GM19397 (cell line): ENCODE results near the gene STAG3.
"Not testable (repeated sequence)": the region's sequence is repeated elsewhere in the genome, so short reads cannot be mapped to it uniquely, and the experiment has no call there.

ENCODE experiments used
- ATAC-seq: cut with Tn5 transposase; IDR thresholded peaks from one replicate; pipeline ENCODE4 v1.9.1; 2021; ENCODE audit warnings: mild to moderate bottlenecking, moderate library complexity; ENCODE audit not compliant: unreplicated experiment

STAG3 gene

DNA sequence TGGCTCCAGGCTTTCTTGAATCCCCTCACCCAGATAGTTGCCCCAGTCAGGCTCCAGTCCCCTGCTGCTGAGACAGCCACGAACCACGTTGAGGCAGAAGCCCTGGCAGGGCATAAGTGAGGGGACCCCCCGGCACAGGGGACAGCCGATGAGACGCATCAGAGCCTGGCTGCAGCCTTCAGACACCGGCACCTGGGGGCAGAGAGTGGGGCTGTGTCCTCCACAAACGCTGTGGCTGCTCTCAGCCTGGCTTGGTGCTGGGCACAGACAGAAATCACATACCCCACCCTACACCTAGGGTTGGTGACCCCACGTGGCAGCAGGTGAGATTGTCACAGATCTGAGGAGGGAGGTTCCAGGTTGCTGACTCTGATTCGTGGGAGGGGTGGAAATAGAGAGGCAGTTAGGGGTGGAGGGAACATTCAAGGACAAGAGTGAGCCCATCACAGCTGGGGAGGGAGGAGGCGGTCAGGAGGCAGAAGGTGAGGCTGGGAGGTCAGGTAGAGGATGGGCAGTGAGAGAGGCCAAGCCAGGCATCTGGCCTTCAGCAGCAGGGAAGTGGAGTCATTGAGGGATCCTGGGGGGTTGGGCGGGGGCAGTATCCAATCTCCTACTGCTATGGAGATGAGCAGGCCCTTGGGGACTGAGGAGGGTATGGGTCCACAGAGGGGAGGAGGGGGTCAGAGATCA lies 3.8 kb upstream of the STAG3 start:
- ATAC-seq: no peak

DNA sequence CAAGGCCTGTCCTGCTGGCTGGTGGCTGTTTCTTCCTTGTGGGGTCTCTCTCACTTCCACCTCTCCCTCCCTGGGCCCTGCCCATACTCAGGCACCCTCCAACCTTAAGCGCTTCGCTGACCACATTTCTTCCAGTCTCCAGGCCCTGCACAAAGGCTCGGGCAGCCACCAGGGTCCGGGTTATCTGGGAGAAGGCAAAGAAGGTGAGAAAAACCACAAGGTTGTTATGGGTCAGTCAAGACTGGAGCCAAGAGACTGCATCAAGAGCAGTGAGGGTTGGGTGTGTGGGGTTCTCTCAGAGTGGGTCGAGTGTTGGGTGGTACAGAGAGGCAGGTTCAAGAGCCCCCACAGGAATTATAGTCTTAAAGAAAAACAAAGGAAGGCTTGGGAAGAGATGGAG lies 3.1 kb upstream of the STAG3 start:
- no peak for ATAC-seq

GRCh38 chr7:100175296-100175935 lies 2.3 kb upstream of the STAG3 start:
- ATAC-seq: no peak

DNA sequence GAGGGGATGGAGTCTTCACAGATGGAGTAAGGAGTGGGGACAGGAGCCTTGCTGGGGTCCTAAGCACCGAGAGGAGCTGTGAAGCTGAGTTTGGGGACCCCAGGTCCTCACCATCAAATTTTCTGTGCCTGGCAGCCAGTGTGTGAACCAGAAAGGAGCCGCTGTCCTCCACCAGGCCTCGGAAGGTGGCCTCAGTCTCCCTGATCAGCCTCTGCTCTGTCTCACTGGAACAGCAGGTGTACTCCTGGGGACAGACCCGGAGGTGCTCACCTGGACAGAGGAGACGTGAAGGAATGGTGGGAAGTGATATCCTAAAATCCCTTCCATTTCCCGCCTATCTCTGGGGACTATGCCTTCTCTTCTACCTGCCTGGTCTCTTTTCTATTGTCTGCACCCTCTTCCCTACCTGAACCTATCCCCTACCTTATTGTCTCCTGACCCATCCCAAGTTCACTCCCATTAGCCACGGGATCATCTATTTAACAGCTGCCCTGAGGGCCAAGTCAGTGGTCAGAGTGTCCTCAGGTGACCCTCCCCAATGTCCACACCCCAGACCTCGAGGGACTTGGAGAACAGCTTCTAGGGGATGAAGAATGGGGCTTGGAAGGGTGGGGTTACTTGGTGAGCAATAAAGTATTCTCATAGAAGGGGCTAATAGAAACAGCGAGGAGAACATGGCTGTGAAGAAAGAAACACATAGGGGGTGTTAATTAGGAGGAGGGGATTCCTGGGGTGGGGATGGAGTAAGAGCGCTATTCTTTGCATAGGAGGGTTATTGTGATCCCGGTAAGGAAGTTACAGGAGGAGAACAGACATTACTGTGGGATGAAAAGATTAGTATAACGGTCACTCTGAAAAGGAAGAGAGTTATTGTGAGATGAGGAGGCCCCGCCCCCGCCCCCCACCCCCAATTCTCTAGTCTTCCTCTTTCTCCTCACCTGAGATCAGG lies 1.3 kb upstream of the STAG3 start:
- no peak for ATAC-seq

DNA sequence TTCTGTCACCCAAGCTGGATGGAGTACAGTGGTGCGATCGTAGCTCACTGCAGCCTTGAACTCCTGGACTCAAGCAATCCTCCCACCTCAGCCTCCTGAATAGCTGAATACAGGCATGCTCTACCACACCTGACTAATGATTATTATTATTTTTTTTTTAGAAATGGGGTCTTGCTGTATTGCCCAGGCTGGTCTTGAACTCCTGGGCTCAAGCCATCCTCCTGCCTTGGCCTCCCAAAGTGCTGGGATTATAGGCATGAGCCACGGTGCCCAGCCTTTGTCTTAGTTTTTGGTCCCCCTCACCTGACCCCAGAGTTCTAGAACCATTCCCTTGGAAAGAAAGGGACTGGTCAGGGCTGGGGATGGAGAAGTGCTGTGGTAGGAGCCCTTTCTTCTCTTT lies 2.4 kb downstream of the STAG3 start:
- ATAC-seq: not testable (repeated sequence)

DNA sequence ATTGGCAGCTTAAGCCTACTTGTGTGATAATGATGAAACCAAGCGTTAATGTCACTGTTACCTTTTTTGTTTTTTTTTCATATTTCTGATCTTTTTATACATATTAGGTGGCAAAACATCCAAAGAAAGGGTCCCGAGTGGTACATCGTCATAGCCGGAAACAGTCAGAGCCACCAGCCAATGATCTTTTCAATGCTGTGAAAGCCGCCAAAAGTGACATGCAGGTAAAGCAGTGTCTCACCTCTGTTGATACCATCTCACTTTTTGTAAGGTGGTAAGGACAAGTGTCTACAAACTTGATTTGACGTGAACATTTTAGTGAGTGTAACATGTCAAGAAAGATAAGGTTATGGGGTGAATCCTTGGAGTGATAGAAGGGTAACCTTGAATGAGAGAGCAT lies 4.9 kb downstream of the STAG3 start:
- ATAC-seq: not testable (repeated sequence)

DNA sequence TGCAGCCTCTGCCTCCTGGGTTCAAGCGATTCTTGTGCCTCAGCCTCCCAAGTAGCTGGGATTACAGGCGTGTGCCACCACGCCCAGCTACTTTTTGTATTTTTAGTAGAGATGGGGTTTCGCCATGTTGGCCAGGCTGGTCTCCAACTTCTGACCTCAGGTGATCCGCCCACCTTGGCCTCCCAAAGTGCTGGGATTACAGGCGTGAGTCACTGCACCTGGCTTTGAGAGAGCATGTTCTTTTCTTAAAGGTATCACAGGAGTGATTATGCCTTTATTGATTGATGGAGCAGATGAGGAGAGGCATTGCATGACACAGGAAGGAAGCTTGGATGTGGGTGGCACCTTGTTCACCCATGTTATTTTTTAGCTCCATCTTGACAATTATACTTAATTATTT lies 5.4 kb downstream of the STAG3 start:
- ATAC-seq: not testable (repeated sequence)

DNA sequence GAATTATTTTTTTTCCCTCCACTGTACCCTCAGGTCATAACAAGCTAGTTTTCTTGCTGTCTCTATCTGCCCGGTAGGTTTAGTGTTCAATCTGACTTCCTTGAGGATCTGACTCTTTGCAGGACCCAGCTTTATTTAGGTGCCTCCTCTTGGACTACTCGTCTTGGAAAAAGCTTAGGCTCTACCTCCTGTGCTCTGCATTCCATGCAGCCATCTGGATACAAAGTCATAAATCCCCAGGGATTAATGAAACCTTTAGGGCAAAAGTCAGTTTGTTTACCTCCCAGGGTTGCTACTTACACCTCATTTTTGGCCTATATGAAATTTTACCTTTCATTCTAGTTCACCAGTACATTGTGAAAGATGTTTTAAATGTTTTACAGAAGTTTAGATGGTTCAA lies 8.0 kb downstream of the STAG3 start:
- no peak for ATAC-seq

GRCh38 chr7:100189061-100189460 lies 11.3 kb downstream of the STAG3 start:
- no peak for ATAC-seq

DNA sequence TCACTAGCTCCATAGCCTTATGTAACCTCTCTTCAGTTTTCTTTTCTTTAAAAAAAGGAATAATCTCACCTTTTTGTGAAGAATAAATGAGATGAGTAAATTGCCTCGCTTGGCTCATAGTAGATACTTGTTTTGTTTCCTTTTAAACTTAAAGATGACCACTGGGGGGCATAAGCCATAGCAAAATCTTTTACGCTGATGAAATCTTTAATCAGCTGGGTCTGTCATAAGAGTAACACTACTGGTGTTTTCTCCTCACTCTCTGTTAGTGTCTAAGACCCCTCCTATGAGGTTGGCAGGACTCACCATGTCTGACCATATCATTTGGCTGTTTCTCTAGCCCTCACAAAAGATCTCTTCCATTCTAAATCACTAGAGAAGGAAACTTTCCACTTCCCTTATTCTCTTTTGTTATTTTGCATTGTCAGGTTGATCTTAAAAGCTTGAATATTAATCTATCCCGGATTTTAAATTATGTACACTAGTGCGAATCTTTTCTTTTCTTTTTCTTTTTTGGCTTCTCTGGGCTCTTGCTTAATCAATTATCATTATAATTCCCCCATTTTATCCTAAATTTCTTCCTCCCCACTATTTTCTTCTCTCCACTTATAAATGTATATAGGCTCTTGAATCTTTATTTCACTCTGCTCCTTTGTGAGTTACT lies 12.5 kb downstream of the STAG3 start:
- ATAC-seq: no peak

DNA sequence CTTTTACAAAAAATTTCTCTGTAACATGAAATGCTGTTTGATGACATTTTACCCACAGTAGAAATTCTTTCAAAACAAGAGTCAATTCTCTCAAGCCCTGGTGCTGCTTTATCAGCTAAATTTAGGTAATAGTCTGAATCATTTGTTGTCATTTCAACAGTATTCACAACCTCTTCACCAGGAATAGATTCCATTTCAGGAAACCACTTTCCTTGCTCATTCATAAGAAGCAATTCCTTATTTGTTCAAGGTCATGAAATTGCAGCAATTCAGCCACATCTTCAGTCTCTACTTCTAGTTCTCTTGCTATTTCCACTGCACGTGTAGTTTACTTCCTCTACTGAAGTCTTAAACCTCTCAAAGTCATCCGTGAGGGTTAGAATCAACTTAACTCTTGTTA lies 14.1 kb downstream of the STAG3 start:
- no peak for ATAC-seq

DNA sequence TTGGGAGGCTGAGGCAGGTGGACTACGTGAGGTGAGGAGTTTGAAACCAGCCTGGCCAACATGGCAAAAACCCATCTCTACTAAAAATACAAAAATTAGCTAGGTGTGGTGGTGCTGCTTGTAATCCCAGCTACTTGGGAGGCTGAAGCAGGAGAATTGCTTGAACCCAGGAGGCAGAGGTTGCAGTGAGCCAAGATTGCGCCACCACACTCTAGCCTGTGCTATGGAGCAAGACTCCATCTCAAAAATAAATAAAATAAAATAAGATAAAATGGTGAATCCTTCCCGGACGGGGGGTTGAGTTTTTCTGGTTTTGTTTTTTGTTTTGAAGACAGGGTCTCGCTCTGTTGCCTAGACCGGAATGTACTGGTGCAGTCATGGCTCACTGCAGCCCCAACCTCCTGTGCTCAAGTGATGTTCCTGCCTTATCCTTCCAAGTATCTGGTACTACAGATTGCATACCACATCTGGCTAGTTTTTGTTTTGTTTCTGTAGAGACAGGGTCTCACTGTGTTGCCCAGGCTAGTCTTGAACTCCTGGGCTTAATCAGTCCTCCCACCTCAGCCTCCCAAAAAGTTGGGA lies 14.7 kb downstream of the STAG3 start:
- ATAC-seq: not testable (repeated sequence)

DNA sequence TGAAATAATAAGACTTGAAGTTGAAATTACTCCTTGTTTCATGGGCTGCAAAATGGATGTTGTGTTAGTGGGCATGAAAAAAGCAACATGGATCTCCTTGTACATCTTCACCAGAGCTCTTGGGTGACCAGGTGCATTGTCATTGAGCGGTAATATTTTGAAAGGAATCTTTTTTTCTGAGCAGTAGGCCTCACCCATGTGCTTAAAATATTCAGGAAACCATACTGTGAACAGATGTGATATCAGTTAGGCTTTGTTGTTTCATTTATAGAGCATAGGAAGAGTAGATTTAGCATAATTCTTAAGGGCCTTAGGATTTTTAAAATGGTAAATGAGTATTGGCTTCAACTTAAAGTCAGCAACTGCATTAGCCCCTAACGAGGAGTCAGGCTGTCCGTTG lies 15.3 kb downstream of the STAG3 start:
- no peak for ATAC-seq

- no peak for ATAC-seq
Observed at GRCh38 chr7:100195222-100195621, 17.5 kb downstream of the STAG3 start.

DNA sequence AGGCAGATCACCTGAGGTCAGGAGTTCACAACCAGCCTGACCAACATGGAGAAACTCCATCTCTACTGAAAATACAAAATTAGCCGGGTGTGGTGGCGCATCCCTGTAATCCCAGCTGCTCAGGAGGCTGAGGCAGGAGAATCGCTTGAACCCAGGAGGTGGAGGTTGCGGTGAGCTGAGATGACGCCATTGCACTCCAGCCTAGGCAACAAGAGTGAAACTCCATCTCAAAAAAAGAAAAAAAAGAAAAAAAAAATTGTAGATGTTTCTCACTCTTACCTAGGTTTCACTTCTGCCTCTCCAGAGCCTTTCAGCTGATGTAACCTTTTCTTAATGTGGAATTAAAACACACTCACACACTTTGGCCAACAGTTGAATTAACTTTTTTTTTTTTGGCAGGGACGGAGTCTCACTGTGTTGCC lies 18.2 kb downstream of the STAG3 start:
- not testable (repeated sequence) for ATAC-seq

DNA sequence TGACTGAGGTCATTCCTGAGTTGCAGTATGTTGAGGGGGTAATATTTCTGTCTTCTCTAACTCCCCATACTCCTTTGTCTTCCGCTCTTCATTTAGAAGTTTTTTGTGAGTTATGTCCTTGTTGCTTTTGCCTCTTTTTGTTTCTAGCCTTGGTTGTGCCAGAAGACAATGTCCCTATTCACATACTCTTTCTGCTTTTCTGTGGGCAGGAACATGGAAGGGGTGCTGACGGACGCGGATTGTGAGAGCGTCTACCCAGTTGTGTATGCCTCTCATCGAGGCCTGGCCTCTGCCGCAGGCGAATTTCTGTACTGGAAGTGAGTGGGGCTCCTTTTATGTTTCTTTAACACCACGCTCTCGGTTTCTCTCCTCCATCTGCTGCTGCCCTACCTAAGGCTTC lies 20.5 kb downstream of the STAG3 start:
- ATAC-seq: no peak

DNA sequence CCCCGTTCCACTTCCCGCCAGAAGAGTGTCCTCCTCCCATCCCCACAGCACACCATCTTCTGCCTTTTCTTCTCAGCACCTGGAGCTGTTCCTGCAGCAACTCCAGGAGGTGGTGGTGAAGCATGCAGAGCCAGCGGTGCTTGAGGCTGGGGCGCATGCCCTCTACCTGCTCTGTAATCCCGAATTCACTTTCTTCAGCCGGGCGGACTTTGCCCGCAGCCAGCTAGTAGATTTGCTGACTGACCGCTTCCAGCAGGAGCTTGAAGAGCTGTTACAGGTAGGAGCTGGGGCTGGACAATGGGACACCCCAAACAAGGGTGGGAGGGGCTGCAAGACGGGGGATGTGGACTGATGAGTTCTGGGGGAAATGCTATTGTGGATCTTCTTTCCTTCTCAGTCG lies 23.0 kb downstream of the STAG3 start:
- ATAC-seq: no peak

GRCh38 chr7:100204454-100204853 lies 26.7 kb downstream of the STAG3 start:
- no peak for ATAC-seq

DNA sequence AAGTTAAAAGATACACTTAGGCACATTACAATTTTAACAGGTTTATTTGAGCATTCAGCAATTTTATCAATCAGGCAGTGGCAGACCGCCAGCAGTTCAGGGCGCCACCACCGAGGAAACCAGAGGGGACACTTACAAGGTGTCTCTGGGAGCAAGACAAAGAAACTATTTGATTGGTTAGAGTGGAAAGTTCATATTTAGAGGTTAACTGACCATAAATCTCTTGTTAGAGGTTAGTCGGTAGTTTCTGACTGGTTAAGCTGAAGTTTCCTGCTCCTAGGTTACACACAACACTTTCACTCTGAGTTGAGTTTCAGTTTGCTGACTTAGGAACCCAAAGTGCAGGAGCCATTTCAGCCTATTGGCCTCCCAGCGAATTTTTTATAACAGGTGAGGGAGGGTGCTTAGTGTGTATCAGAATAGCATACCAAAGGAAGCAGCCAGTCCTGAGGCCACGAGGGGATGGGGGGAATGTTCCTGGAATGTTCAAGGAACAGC lies 31.2 kb downstream of the STAG3 start:
- peak; percentile 62 for ATAC-seq

- ATAC-seq: no peak
Observed at GRCh38 chr7:100209493-100209892, 31.8 kb downstream of the STAG3 start.

GRCh38 chr7:100210805-100211204 lies 33.1 kb downstream of the STAG3 start:
- ATAC-seq: no peak
